GM12874 (cell line): ENCODE results near the gene TRIAP1.

Experiments
- CTCF ChIP-seq: IDR thresholded peaks from 2 replicates; pipeline ENCODE4 v1.5.1; 2011; ENCODE audit warnings: low read depth, mild to moderate bottlenecking, control low read depth, low read length, moderate library complexity; ENCODE audit not compliant: insufficient read depth

The TRIAP1 gene

GRCh38 chr12:120445911-120446843 lies at the start of gene TRIAP1, which contains the start of gene GATC:
TRIAP1 (minus strand) TSS chr12:120446384; CDS start chr12:120446372, 12 bp downstream.
GATC (plus strand) TSS chr12:120446444; CDS start chr12:120446481, 37 bp downstream.
- TF ChIP-seq CTCF: no peak

- no peak for TF ChIP-seq CTCF
Observed at GRCh38 chr12:120495186-120495730, 49.1 kb upstream of the TRIAP1 start.

GRCh38 chr12:120490833-120491512 lies 44.8 kb upstream of the TRIAP1 start:
- no peak for TF ChIP-seq CTCF

GRCh38 chr12:120490325-120490724 lies 44.1 kb upstream of the TRIAP1 start:
- no peak for TF ChIP-seq CTCF

GRCh38 chr12:120489018-120489417 lies 42.8 kb upstream of the TRIAP1 start:
- no peak for TF ChIP-seq CTCF

- no peak for TF ChIP-seq CTCF
Observed at GRCh38 chr12:120488057-120488640, 42.0 kb upstream of the TRIAP1 start.
